ENCODE measurements around the gene S100A5.

DNA sequence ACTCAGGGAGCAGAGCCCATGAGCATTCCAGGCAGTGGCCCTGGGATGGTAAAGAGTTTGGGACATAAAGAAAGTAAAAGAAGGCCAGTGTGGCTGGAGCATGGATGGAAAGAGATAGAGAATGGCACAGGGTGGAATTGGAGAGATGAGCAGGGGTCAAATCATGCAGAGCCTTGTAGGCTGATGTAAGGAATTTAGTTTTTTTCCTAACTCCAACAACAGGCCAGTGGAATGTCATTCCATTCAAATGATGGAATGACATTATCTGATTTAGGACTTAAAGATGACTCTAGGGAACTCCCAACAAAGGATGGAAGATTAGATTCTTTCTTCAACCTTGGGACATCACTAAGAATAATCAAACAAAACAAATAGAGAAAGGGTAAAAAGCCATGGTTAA lies 37.8 kb upstream of the S100A5 start:
- no peak for TF ChIP-seq POLR2A (IDR thresholded peaks at IDR 0.05)
- TF ChIP-seq CTCF (IDR thresholded peaks at IDR 0.05): no peak

Data from thyroid gland (tissue), 4 donors.